GM12891 (cell line): ENCODE results near the gene CATSPER1.
A peak's percentile ranks its signal among the peaks of the same experiment; 100 is the strongest.

Experiments used
- DNase-seq: peaks from one replicate; pipeline ENCODE4 v3.0.0; 2011; ENCODE audit warnings: low spot score; ENCODE audit not compliant: insufficient read length
- FAIRE-seq: peaks from 2 replicates; lab custom pipeline; 2011; peaks lifted over from hg19 to GRCh38; lab: Jason Lieb, UNC
- PAX5 ChIP-seq: IDR thresholded peaks from 2 replicates; pipeline ENCODE4 v1.6.1; 2011; ENCODE audit warnings: low read length, moderate library complexity, mild to moderate bottlenecking; ENCODE audit not compliant: insufficient read depth, severe bottlenecking
- POLR2A ChIP-seq: IDR thresholded peaks from 2 replicates; pipeline ENCODE4 v1.6.1; 2011; ENCODE audit warnings: low read depth, low read length, control low read depth
- POLR2AphosphoS5 ChIP-seq: IDR thresholded peaks from 2 replicates; pipeline ENCODE4 v1.6.1; 2011; ENCODE audit warnings: low read depth, low read length, control low read depth
- POU2F2 ChIP-seq: IDR thresholded peaks from 2 replicates; pipeline ENCODE4 v1.6.1; 2011; ENCODE audit warnings: low read depth, mild to moderate bottlenecking, control low read depth, low read length, moderate library complexity
- SPI1 ChIP-seq: IDR thresholded peaks from 2 replicates; pipeline ENCODE4 v1.6.1; 2011; ENCODE audit warnings: low read depth, low read length, control low read depth
- TAF1 ChIP-seq: IDR thresholded peaks from 2 replicates; pipeline ENCODE4 v1.6.1; 2011; ENCODE audit warnings: low read depth, low read length, control low read depth

CATSPER1 gene

GRCh38 chr11:65983589-65983987, 42.7 kb downstream of the CATSPER1 start:
- FAIRE-seq (no peak), DNase-seq (no peak)
- TF ChIP-seq PAX5 (no peak), SPI1 (no peak), POLR2A (no peak), POLR2AphosphoS5 (no peak), POU2F2 (no peak), TAF1 (no peak)

DNA sequence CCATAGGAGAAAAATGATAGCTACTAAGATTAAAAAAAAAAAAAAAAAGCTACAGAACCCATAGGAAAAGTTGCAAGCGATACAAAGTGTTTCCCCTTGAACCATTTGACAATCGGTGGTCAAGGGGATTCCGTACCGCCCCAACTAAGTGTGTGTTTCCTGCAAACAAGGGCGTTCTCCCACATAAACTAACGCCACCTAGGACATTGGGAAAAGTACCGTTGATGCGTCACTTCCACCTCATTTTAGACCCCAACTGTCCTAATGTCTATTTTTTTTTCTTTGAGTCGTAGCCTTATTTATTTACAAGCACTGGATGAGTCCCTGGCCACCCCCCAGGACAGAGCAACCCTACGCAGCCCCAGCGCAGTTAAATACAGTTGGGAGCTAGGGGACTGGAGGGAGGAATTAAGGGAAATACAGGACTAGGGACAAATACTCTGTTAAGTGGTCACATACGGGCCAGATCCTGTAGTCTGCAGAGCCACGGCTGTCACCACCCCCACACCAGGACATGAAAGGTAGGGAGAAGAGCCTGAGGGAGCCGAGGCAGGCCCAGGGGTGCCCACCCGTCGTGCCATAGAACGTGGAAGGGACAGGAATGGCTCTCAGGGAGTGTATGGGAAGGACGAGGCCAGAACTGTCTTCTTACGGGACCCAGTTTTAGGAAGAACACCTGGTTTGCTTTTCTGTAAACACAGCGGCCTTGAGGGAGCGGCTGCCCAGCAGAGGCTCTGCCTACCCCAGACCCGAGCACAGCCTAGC, 43.3 kb downstream of the CATSPER1 start:
- no peak for DNase-seq
- no peak for FAIRE-seq
- TF ChIP-seq POLR2AphosphoS5 = no peak
- no peak for TF ChIP-seq PAX5
- TF ChIP-seq TAF1 = no peak
- no peak for TF ChIP-seq SPI1
- no peak for TF ChIP-seq POU2F2
- TF ChIP-seq POLR2A = no peak

GRCh38 chr11:65981972-65982823, 44.1 kb downstream of the CATSPER1 start:
- FAIRE-seq = no peak
- no peak for DNase-seq
- TF ChIP-seq PAX5 = no peak
- no peak for TF ChIP-seq SPI1
- TF ChIP-seq TAF1 = no peak
- TF ChIP-seq POU2F2 = no peak
- TF ChIP-seq POLR2AphosphoS5 = no peak
- no peak for TF ChIP-seq POLR2A

GRCh38 chr11:65981101-65981740, 45.1 kb downstream of the CATSPER1 start:
- DNase-seq (no peak), FAIRE-seq (no peak)
- TF ChIP-seq POLR2A (no peak; the same call in 1 of the 2 replicates), POLR2AphosphoS5 (peak; percentile 7; the same call in 1 of the 2 replicates), TAF1 (no peak), POU2F2 (no peak), PAX5 (no peak)

GRCh38 chr11:65979261-65979759, 47.0 kb downstream of the CATSPER1 start:
- TF ChIP-seq SPI1 (no peak), POU2F2 (no peak), TAF1 (no peak), POLR2A (no peak), POLR2AphosphoS5 (no peak), PAX5 (no peak)
- no peak for FAIRE-seq
- no peak for DNase-seq

DNA sequence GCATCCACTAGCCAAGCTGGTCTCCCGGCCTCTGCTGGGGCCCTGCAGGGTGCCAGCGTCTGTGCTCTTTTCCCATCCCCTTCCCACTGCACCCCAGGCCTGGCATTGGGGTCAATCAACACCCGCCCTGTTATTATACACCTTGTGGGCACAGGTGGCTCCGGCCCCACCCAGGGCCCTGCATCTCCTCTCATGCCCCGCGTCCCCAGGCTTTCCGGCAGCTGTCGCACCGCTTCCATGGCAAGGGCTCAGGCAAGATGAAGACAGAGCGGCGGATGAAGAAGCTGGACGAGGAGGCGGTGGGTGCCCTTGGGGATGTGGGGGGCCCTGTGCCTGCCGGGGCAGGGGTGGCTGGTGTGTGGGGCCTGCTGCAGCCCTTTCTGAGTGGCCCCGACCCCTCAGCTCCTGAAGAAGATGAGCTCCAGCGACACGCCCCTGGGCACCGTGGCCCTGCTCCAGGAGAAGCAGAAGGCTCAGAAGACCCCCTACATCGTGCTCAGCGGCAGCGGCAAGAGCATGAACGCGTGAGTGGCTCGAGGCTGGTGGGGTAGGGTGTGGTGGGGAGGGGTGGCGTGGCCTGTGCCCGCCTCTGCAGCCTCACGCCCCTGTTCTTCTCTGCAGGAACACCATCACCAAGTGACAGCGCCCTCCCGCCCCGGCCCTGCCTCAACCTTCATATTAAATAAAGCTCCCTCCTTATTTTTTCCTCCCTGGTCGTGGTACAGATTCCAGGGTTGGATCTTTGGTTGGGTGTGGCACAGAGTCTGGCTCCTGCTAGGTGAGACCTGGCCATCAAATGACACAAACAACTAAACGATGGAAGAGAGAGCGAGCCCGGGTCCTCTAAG, 47.7 kb downstream of the CATSPER1 start:
- no peak for DNase-seq
- TF ChIP-seq POLR2A (no peak), POLR2AphosphoS5 (no peak), PAX5 (no peak), POU2F2 (no peak), SPI1 (no peak)
- no peak for FAIRE-seq

DNA sequence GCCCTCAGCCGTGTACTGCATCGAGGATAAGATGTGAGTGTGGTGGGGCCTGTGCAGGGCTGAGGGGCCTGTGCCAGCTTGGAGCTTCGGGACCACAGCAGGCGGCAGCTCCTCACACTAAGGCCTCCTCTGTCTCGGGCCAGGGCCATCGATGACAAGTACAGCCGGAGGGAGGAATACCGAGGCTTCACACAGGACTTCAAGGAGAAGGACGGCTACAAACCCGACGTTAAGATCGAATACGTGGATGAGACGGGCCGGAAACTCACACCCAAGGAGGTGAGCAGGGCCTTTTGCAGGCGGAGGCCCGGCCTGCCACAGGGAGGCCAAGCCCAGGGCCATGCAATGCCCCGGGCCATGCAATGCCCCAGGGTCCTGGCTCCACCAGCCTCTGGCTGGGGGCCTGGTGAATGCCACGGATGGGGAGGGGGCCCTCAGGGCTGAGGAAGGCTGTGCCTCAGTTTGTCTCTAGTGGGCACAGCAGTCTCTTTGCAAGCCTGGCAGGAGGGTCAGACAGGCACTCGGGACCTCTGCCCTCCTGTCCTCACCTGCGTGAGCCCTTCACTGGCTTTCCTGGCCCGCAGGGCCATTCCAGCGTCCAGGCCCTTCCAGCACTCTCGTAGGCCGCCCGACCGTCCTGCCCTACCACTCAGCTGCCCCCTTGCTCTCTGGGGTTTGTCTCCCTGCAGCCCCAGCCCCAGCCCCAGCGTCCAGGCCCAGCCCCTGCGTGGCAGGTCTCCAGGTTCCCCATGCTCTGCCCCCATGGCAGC, 48.5 kb downstream of the CATSPER1 start:
- DNase-seq (no peak), FAIRE-seq (no peak)

More for the DNA sequence above, 48.5 kb downstream of the CATSPER1 start:
- TF ChIP-seq SPI1 (no peak), POU2F2 (no peak), POLR2A (no peak), PAX5 (no peak), POLR2AphosphoS5 (no peak), TAF1 (no peak)
